CD4-positive, alpha-beta T cell treated with Interferon gamma for 1 hour (primary cell): ENCODE data around the gene KRT39.
A peak's percentile ranks its signal among the peaks of the same experiment; 100 is the strongest.
"Not testable (repeated sequence)": the region's sequence is repeated elsewhere in the genome, so short reads cannot be mapped to it uniquely, and the experiment has no call there.

Source experiments
- DNase-seq: peaks from one replicate; pipeline ENCODE4 v3.0.0-alpha.2; 2020

Gene KRT39

DNA sequence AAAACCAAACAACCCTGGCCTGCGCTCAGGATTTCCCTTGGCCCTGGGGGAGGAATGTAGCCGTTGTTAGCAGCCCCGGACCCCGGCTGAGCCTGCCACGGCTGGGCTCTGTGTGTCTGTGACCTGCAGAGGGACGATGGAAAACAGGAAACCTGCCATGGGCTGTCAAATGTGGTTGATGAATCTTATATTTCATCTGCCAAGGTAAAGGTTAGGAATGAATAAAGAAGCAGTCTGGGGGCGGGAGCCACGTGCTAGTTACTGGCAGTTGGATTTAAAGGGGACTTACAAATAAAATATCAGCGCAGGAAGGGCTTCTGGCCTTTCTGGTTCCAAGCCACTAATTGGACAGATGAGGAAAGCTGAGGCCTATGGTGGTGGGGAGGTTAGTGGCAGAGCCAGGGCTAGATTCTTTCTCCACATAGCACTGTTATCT is 29.3 kb downstream of the KRT39 start, which contains the start of gene KRT23:
Gene KRT23, minus strand, starts transcription at position 263 of the 436 bp plus-strand sequence. CDS start 1,043 bp downstream, outside the sequence.
- DNase-seq: no peak

DNA sequence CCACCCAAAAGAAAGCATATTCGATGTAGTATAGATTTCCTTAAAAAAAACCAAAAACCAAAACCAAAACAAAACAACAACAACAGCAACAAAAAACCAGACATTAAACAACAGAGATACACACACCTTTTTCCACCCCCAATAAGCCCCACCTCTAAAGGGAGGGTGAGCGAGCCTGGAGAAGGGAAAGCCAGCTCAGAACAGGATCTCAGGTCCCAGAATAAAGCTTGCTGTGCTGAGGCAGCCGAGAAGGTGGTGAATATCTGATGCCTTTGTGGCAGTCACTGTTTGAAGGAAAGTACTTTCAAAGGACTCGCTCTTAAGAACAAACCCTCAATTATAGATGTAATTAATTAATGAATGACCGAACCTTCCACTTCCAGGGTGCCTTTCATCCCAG is 29.8 kb downstream of the KRT39 start:
- no peak for DNase-seq

DNA sequence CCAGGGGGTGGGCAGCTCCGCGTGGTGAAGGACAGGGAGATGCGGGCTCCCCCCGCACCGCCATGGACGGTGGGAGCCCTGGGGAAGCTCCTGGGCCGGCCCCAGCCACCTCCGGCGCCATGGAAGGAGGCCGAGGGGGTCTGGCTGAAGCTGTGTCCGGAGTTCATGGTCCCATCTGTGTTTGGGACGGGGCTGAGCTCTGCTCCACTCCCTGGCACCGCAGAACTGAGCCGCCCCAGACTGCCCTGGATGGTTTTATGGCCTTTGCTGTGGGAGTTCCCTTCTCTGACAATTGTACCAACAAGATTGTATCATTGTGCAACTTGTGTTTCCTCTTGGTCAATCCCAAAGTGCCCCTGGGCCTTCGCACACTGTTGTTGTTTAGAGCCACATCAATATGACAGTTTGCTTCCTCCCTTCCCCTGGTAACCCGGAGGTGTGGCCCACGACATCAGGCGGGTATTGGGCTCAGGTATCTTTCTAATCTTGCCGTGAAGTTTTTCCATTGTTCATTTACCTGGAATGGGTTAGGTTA is 30.2 kb downstream of the KRT39 start:
- DNase-seq: no peak

DNA sequence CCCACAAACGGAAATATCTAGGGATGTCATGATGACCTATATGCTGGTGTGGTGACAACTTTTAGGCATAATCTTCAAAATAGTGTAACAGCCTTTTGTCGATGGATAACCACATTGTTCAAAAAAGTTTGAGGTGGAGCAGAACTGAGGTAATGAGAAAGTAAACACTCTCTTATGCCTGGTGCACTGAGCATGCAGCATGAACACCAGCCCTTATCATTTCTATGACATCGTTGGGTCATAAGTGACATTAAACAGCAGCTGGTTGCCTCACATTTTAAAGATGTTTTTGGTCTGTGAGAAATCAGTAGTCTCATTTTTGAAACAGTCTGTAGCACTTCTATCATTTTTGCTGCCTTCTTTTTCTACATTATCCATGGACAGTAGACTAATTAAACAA is 31.1 kb downstream of the KRT39 start:
- no peak for DNase-seq

DNA sequence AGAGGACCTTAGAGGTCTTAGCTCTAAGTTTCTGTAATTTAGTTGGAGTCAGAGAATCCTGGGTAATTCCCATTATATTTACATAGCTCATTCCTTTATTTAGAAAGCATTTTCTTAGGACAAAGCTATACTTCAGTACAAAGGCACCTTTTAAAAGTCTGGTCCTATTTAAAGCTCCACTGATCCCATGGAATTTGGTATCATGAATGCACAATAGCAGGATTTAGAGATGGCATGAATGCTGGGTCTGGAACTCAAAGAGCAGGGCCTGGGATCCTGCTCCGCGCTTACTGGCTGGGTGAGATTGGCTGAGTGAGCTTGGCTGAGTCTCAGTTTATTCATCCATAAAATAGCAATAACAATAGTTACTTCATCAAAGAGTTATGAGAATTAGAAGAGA is 34.1 kb downstream of the KRT39 start:
- DNase-seq: no peak

DNA sequence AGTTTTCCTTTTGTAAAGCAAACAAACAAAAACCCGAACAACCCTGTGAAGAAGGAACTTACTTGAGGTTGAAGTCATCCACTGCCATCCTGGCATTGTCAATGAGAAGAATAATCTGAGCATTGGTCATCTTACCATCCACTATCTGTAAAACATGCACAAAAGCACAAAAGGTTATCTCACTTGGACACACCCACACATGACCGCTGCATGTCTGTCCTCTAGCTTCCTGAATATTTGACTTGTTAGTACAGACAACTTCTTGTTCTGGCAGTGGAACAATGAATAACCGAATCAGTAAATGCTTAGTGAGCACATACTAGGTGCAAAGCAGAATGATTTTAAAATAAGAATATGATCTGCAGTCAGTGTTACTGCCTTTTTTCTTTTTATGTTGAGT is 35.4 kb downstream of the KRT39 start:
- DNase-seq: no peak

DNA sequence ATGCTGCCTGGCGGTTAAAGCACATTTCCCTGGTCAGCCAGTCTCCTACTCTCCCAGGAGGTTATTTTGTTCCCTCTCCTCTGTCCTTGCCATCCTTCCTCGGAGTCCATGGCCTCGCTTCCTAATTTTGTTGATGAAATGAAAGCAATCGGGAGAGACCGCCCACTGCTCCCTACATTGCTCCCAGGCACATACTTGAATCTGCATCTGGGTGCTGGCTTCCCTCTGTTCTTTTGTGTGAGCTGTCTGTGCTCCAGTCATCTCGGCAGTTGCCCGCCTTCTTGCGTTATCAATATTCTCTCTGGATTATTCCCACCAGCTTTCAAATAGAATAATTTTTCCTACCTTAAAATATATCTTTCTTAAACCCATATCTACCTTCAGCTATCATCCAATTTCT is 40.4 kb downstream of the KRT39 start:
- DNase-seq: no peak

DNA sequence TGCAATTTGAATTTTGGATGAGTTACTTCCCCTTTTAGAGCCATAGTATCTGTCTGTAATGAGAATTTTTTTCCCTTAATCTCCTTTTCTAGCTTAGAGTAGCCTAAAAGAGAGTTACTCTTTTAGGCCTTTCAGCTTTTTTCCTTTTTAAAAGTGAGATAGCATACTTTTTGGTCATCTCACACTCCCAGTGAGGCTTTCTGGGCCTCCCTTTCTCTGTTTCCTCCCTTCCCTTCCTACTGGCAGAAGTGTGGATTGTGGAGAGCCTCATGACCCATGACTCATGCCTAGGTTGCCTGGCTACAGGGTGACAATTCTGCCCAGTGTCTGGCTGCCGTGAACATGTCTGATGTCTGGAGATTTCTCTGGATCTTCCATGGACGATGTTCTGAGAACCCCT is 44.5 kb downstream of the KRT39 start:
- peak; percentile 47 for DNase-seq

DNA sequence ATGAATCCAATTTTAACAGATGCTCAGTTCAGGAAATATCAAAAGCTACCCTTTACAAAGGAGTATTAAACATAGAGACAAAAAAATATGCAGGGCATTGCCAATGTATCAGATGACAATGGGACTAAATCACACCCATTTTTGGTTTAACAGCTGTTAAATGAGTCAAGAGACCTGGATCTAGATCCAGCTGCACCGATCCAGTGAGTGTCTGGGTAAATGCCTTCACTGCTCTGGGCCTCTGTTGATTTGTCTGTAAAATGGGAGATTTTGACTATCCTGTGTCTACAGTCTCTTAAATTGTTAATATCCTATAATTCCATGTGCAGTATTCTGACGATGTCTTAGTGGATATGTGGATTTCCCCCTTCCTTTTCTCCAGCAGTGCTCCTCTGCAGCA is 45.7 kb downstream of the KRT39 start:
- no peak for DNase-seq

DNA sequence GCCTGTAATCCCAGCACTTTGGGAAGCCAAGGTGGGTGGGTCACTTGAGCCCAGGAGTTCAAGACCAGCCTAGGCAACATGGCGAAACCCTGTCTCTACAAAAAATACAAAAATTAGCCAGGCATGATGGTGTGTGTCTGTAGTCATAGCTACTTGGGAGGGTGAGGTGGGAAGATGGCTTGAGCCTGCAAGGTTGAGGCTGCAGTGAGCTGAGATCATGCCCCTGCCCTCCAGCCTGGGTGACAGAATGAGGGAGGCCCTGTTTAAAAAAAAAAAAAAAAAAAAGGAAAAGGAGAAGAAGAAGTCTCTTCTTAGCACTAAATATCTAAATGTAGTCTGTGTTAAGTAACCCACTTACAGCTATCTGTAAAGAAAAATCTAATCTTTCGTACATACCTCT is 49.6 kb downstream of the KRT39 start:
- not testable (repeated sequence) for DNase-seq

DNA sequence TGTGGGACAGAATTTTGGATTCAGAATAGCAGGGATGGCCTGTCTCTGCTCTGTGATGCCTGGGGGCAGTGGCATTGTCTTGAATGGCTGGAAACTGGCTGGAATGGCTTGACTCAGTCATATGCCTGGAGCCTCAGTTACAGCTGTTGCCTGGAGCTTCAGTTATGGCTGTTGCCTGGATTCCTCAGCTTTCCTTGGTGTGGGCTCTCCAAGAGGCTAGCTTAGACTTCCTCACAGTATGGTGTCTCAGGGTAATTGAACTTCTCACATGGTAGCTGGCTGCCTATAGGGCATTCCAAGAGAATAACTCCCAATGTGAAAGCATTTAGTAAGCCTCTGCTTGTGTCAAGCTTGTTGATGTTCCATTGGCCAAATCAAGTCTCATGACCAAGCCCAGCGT is 50.4 kb downstream of the KRT39 start:
- no peak for DNase-seq

DNA sequence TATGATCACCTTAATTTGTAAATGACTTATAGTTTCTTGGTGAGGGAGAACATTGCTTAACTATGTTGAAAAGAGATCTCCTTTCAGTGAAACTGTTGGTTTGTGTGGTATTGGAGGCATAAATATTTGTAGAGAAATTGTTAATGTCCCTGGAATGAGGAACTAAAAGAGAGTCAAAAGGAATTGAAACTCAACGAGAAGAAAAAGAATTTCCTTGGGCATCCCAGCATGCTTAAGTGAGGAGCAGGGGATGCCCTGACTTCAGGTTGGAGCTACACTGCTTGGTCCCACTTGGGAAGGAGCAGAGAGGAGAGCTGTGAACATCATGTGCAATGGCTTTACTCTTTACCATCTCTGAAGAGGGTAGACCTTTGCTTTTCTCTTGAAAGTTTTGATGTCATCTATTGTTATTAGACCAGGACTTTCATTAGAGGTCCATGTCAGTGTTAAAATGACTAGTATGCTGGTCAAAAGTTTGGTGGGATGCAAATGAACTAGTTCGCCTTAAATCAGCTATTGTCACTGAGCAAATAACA is 51.0 kb downstream of the KRT39 start:
- no peak for DNase-seq

DNA sequence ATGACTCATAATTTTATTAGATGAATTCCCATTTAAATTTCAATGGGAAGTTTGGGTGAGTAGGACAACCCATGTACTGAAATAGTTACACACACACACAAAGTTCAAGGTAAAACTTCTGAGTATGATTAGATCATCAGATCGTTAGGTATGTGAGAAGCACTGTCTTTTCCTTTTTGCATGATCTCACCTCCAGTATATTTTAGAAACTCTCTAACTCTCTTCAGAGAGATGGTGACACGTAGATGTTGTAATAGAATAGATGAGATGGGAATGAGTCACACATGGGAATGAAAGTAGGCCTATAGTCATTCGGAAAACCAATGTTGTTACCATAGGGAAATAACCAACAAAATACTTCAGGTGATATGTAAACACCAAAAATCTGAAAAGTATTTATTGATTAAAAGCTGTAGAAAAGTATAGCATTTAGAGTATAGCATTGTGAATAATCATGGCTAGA is 51.5 kb downstream of the KRT39 start:
- DNase-seq: no peak

DNA sequence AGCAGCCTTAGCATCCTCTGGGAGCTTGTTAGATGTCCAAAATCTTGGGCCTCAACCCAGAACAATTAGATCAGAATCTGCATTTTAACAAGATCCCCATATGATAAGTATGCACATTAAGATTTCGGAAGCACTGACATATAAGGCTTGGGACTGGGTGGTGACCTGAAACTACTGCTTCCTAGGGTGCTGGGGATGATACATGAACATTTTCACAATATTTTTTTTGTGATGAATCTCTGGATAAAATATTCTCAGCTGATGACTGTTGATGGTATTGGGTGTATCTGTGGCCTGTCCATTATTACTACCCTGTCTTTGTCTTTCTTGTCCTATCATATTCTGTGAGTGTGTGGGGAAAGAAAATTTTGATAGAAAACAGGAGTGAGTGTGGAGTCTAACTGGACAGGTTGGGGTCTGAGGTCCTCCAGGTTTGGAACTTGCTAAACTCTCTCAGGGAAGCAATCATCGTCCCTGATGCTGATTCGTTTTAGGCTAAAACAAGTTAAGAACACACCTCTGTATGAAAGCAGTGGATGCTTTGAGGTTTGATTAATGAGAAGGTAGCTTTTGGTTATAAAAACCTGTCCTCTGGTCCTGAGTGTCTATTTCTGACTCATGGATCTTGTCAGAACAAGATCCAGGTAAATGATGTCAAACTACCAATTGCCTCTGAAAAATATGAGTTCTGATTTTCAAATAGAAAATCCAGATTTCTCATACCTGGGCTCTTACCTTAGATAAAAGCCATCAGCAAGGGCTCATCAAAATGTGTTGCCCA is 52.5 kb downstream of the KRT39 start:
- no peak for DNase-seq

DNA sequence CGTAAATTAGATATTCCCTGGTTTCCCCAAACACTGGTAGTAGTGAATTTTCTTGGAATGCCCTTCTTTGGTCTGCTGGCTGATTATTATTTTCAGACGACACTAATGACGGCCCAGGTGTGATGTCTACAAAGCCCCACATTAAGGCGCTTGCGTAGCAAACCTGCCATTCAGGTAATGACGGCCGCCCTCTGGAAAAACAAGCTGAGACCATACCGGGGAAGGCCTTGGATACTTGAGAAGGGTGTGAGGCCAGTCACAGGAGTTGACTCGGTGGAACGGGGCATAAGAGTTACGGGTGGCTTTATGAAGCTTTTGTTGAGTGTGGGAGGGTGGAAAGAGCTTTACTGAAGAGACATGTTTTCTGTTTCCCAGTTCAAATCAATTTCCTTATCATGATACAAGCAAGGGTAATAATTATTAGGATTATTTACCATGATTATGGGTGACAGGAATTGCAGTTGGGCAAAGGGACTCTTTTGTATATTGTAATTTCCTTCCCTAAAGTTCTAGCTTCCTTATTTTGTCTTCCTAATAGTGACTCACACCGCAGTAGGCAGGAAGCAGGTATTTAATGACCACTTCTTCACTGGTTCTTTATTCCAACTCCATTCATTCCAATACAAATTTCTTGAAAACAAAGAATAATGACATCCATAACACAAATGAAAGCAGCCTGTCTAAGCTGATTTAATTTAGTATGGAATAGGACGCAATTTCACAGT is 54.1 kb downstream of the KRT39 start:
- no peak for DNase-seq

DNA sequence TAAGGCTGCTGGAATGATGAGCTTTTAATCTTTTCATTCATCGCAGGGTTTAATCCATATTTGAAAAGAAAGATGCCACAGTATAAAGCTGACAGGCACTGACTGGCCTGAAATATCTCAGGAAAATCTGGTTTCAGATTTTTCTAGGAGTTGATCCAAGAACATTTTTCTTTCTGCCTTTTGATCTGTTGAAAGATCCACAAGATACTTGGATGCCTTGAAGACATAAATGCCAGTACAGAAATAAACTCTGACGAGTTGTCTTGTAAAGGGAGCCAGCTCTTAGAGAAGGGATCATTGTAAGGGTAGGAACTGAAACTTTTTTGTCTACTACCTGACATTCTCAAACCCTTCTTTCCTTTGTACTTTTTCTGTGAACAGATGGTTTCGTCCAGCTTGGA is 56.3 kb downstream of the KRT39 start:
- DNase-seq: no peak

DNA sequence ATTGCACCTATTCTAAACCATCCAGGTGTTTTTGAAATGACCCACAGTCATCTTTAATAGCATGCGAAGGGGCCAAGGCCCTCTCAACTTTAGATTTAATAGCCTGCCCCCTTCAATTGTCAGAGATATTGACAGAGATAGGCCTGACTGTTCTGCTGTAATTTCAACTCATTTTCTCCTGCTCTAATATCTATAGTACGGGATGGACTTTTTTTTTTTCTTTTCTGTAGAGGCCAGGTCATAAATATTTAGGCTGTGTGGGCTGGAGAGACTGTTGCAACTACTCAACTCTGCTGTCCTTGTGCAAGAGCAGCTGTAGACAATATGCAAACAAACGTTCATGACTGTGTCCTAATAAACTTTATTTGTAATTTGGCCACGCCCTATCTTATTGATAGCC is 57.0 kb downstream of the KRT39 start:
- no peak for DNase-seq

DNA sequence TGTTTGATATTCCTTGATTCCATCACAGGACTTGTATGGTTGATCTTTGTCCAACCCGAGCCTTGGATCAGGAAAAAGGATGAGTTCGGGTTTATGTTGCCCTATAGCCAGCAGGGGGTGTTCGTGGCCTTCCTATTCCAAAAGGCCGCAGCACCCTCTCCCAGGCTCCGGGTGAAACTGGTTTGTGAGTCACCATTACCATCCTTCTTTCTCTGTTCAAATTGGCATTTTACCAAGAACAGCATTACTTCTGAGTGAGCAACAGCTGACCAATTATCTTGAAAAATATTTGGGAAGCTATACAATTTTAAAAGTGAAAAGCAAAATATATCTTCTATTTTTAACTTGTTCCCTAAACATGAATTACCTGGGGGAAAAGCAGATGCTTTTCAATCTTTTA is 57.4 kb downstream of the KRT39 start:
- peak; percentile 66 for DNase-seq
